GM18858 (cell line): Measurements from ENCODE around the gene KIF3B.
"Not testable (repeated sequence)": the region's sequence is repeated elsewhere in the genome, so short reads cannot be mapped to it uniquely, and the experiment has no call there.

Experiments used
- ATAC-seq: cut with Tn5 transposase; IDR thresholded peaks from one replicate; pipeline ENCODE4 v1.9.1; 2021; ENCODE audit not compliant: unreplicated experiment

The KIF3B gene

GRCh38 chr20:32327087-32327681 lies 49.7 kb downstream of the KIF3B start:
- ATAC-seq, result no peak

GRCh38 chr20:32329817-32330554 lies 52.5 kb downstream of the KIF3B start:
- no peak for ATAC-seq

DNA sequence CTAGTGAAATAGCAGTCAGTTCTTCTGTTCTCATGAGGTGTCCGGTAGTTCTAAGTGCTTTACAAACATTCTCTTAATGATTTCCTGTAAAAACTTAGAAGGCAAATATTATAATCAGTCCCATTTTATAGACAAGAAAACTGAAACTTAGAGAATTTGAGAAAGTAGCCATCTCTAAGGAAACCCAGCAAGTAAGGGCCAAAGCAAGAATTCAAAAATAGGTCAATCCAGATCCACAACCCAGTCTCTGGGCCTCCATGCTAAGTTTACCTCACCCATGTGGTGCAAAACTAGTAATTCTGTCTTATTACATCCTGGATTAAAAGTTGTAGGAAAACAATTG lies 53.1 kb downstream of the KIF3B start:
- no peak for ATAC-seq

DNA sequence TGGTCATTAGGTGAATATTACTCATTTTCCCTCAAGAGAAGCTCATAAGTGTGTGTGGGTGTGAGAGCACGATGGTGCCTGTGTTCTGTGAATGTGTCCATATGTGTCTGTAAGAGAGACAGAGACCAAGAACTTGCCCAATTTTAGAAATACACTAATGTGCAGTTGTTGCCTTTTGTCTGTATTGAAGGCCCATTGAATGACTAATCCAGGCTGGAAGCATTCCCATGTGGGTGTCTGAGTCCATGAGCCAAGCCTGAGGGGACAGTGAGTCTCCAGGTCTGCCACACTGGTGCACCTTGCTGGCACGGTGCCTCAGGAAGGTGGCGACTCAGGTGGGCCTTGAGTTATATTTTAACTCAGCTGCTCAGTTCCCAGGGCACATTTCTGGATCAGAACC lies 55.2 kb downstream of the KIF3B start:
- ATAC-seq, result no peak

DNA sequence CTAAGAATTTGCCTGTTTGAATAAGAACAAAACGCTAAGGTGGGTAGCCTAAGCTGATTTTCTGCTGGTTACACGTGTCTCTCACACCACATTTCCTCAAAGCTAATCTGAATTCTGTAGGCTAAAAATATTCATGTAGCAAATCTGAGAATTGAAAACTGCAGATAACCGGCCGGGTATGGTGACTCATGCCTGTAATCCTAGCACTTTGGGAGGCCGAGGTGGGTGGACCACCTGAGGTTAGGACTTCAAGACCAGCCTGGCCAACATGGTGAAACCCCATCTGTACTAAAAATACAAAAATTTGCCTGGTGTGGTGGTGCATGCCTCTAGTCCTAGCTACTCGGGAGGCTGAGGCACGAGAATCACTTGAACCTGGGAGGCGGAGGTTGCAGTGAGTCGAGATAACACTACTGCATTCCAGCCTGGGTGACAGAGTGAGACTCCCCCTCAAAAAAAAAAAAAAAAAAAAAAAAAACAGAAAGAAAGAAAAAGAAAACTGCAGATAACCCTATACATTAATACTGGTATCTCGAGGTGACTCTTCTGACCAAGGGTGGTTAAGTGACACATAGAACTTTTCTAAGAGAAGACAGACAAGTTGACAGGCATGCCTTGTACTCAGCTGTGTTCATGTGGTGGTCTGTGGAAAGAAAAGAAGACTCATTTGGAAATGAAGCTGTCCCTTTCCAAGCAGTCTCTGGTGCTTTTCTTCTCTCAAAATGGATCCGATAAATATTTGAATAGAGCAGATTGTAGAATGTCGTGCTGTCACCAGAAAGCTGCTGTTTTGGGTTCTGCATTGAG lies 55.9 kb downstream of the KIF3B start:
- ATAC-seq, result peak; percentile 59

DNA sequence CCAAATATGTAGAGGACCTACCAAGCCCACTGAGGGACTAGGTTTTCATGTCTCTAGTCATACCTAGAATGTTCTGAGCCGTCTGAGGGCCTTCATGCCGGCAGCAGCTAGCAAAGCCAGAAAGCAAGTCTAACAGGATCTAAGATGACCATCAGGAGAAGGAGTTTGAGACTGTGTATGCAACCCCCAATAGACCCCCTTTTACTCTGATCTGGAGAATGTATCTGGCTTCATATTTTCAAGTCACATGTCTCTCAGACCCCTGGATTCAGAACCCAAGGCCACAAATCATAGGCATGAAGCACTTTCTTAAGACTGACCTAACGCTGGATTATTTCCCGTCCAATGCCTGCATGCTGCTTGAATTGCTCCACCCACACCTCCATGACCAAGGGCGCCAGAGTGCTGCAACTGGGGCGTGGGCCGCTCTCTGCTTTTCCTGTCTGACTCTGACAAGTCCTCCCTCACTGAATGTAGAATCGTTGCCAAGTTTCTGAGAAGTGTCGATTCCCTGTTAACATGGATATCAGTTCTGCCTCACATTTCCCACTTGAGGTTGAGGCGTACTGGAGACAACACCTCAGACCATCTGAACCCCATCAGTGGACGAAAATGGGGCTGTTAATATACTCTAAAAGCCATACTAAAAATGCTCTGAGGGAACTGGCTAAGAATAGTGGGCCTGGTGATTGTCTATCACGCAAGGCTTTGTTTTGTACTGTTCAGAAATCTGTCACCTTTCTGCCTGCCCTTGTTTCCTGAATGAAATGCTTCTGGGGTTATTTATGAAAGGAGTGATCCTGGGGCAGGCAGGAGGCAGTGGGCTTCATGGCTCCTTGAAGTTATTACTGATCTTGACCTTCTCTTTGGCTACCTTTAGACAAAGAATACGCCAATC lies 56.8 kb downstream of the KIF3B start:
- ATAC-seq, result no peak

GRCh38 chr20:32336918-32337347 lies 59.5 kb downstream of the KIF3B start:
- ATAC-seq, result no peak

DNA sequence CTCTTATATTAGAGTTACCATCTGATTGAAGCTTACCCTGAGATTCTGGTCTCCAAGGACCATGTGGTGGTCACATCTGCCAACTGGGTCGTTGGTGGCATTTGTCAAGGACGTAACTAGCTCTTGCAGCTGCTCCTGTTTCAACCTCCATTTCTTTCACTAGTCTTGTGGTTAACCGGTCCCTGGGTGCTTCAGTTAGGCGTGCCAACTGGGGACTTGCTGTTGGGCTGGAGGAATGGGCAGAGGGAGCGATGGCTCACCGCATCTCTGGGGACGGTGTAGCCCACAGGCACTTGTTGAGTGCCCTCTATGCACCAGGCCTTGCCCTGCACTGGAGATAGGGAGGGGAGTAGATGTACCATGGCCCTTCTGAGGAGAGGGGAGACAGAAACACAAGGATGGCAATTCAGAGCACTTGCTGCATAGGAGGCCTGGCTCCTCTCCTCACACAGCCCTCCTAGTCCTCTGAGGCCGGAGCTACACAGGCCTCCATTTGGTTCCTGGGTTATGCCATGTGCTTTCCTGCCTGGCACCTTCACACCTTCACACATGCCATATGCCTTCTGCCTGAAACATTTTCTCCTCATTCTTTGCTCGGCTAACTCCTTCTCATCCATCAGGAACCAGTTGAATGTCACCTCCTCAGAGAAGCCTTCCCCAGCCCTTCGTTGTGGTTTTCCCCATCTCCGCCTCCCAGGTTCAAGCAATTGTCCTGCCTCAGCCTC lies 60.6 kb downstream of the KIF3B start:
- ATAC-seq, result no peak

- ATAC-seq, result no peak
Measured at GRCh38 chr20:32338665-32339064, 61.2 kb downstream of the KIF3B start.

GRCh38 chr20:32339116-32339515 lies 61.7 kb downstream of the KIF3B start:
- ATAC-seq, result no peak

DNA sequence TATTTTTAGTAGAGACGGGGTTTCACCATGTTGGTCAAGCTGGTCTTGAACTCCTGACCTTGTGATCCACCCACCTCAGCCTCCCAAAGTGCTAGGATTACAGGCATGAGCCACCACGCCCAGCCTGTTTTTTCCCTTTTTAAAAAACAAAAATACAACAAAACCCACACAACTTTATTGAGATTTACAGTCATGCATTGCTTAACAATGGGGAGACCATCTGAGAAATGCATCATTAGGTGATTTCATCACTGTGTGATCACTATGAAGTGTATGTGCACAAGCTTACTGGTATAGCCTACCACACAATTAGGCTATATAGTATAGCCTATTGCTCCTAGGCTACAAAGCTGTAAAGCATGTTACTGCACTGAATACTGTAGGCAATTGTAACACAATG lies 63.6 kb downstream of the KIF3B start:
- ATAC-seq, result not testable (repeated sequence)

DNA sequence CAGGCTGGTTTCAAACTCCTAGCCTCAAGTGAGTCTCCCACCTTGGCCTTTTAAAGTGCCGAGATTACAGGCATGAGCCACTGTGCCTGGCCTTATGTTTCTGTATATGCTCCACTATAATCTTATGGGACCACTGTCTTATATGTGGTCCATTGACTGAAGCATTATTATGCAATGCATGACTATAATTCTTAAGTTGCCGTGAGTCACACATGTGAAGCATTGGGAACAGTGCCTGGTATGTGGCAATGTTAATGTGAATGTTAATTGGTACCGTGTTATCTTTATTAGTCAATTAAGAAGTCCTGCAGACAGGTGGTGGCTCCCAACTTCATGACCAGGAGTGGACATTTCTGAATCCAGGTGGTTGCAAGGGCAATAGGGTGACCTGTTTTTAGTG lies 66.0 kb downstream of the KIF3B start:
- no peak for ATAC-seq

DNA sequence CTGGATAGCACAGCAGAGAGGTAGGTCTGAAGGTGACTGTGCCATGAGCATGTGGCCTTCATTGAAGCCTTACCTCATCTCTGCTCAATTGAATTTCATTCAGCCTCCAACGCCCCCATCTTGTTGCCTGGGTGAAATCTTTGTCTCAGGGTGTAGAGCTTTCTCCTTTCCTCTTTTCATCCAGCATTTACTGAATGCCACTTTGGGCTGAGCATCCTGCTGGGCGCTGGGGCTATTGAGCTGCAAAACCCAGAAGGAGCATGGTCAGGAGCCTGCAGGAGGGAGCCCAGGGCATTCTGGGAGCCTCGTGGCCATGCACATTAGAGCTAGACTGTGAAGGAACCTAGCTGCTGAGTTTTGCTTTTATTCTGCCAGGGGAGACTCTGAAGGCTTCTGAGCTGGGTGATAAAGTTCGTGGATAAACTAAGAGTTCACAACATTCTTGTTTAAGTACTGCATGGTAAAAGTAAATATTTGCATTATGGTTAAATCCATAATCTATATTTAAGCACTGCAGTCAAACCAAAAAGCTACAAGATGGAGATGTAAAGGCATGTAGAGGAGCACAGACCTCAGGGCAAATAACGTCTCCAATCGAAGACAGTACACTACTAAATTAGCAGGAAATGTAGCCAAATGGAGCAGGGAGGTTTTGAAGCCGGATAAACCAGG lies 67.5 kb downstream of the KIF3B start:
- ATAC-seq, result no peak

DNA sequence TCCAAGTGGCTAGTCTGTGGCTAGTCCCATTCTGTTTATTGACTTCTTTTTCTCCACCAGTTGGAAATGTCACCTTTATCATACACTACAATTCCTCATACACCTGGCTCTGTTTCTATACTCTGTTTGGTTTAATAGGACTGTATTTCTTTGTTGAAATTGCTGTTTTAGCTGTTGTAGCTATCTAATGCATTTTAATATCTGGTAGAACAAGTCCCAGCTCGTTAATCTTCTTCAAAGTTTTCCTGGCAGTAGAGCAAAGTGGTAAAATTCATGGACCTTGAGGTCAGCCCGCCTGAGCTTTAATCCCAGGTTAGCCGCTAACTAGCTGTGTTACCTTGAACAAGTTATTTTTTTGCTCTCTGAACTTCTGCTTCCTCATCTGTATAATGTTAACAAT lies 70.8 kb downstream of the KIF3B start:
- no peak for ATAC-seq

DNA sequence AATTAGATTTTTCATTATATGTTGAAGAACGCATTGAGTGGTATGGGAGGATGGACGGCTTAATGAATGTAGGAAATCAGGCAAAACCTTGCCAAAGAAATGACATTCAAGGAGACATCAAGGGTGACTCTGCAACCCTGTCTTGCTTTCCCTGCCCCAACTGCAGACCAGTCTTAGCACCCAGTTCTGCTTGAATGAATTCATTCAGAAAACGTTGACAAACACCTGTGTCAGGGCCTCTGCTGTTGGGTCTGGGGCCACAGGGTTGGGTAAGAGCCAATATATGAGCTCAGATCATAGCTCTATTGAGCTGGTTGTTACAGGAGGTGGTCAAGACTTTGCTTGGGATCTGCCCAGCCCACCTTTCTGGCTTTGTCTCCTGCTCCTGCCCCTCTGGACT lies 73.0 kb downstream of the KIF3B start:
- ATAC-seq, result no peak

- ATAC-seq, result no peak
Measured at GRCh38 chr20:32352121-32352720, 74.8 kb downstream of the KIF3B start.

DNA sequence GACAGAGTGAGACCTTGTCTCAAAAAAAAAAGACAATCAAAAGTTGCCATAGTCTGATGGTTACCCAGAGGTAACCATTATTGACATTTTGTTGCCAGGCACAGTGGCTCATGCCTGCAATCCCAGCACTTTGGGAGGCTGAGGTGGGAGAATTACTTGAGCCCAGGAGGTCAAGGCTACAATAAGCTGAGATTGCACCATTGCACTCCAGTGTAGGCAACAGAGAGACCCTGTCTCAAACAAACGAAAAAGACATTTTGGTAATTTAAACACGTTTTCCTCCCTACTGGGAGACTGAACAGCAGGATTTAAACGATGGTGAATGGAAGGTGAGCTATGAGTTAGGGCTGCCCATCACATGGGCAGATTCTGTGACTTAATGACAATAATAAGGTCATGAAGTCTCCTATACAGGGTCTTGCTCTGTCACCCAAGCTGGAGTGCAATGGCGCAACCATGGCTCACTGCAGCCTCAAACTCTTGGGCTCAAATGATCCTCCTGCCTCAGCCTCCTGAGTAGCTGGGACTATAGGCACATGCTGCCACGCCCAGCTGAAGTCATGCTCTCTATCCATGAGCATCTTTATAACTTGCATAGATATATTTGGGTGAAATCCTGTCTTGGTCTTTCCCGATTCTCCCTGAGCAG lies 76.5 kb downstream of the KIF3B start:
- no peak for ATAC-seq

DNA sequence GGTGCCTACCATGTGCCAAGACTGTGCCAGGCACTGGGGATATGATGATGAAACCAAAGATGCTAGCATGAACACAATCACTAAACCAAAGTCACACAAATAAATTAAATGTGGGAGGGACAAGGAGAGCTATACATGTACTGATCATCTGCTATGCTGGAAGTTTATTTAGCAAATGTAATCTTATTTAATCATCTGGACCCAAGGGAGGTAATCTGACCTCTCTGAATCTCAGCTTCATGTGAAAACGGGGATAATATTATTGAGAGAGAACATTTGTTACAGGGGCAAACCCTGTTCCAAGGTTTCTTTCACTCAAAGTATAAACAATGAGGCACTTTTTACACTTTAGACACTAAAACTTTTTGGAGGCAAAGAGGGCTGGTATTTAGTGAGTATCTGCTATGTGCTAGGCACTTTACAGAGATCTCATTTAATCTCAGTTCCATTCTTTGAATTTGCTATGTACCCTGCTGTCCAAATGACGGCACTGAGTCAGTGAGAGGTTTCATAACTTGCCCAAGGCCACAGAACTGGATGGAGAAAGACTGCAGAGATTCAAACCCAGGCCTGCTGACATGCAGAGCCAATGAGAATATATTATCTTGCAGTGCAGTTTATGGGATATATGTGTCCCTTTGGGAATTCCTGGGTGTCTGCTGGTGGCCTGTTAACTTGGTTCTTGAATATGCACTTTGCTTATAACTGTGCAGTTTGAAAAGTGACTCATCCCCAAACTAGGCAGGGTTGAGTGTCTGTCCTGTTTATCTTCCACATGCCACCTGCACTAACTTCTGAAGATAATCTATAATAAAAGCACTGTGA lies 77.4 kb downstream of the KIF3B start:
- ATAC-seq, result peak; percentile 22
